ENCODE measurements around the gene AKAP6.

DNA sequence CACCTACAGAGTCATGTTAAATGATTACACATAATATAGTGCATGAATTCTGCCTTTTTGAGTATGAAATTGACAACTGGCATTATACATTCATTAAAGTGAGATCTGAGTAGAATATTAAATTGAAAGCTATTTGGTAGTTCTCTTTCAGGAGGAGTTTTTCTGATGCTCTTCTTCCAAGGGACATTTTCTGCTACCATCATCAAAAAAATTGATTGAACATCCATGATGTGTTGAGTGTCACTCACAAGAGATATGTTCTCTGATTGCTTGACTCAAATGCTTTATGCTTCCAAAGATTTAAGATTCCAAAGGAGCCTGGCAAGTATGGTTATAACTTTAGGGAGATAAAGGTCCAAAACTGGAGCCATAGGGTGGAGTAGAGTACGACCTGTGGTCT, 64.9 kb downstream of the AKAP6 start:
- TF ChIP-seq POLR2A (IDR thresholded peaks at IDR 0.05) (no peak), EP300 (IDR thresholded peaks at IDR 0.05) (no peak)
- TF ChIP-seq, protein P1, sequence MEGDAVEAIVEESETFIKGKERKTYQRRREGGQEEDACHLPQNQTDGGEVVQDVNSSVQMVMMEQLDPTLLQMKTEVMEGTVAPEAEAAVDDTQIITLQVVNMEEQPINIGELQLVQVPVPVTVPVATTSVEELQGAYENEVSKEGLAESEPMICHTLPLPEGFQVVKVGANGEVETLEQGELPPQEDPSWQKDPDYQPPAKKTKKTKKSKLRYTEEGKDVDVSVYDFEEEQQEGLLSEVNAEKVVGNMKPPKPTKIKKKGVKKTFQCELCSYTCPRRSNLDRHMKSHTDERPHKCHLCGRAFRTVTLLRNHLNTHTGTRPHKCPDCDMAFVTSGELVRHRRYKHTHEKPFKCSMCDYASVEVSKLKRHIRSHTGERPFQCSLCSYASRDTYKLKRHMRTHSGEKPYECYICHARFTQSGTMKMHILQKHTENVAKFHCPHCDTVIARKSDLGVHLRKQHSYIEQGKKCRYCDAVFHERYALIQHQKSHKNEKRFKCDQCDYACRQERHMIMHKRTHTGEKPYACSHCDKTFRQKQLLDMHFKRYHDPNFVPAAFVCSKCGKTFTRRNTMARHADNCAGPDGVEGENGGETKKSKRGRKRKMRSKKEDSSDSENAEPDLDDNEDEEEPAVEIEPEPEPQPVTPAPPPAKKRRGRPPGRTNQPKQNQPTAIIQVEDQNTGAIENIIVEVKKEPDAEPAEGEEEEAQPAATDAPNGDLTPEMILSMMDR (IDR thresholded peaks at IDR 0.05), result no peak
